Measurements from ENCODE around the gene TUBGCP6. TPM values are rescaled to one million over a fixed set of nuclear protein-coding genes. Genes with fewer than 3 reads are reported as not detected.

TUBGCP6 gene
- total and polyA plus RNA-seq, 2 donors (not counting 3 experiments of a cell fraction or from before 2014, with no cell fraction given): 33.1 to 45.3 TPM

DNA sequence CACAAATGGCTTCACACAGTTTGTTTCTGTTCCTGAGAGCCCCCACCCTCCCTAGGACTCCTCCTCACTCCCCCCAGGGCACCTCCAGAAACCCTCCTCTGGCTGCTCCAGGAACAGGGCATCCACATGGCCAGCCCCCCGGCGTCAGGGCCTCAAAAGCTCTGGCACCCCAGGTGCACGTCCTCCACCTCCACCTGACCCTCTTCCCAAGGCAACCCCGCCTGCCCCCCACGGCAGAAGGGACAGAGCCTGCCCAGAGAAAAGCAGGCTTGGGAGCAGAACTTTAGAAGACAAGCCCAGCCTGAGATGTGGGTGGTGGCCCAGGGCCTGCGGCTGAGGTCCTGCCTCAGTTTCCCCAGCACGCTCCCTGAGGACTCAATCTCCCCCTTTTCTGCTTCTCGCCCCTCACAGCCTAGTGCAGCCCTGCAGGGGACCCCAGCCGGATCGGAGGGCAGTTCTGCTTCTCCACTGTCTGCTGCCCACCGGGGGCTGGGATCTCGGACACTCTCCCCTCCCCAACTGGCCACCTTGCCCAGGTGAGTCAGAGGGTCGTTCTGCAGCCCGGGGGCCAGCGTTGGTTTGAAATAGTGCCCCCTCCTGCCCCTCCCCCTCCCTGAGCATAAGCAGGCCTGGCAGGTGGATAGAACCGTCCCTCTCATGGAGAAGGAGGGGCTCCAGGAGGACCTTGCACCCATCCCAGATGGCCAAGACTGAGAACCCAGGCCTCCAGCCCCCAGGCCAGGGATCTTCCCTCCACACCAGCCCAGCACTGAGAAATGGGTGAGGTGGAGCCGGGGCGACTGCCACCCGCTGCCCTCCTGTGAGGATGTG, 61.5 kb downstream of the TUBGCP6 start:
- peaks cover 23% of the 10 kb centered on the region for H3K79me2 ChIP-seq (ENCODE audit: control insufficient read depth, insufficient read depth, low read length)
- peaks cover 19% of the 10 kb centered on the region for H3K4me1 ChIP-seq (ENCODE audit: control insufficient read depth, extremely low read depth, insufficient read depth, low read length)
- BruUV-seq (replicated peaks): no TSS peak
- H3K4me2 ChIP-seq (ENCODE audit: insufficient read depth, low read length): no peak overlapping the region
- H3K9me1 ChIP-seq (replicated peaks; ENCODE audit: control insufficient read depth, extremely low read depth, insufficient read depth, low read length): no peaks in the 10 kb centered on the region
- DNase-seq (ENCODE audit: low read depth, low spot score) (no peak), FAIRE-seq (no peak)
- no peaks in the 10 kb centered on the region for H4K20me1 ChIP-seq (replicated peaks; ENCODE audit: control insufficient read depth, extremely low read depth, insufficient read depth, low read length)
- no peak for TF ChIP-seq EZH2 (IDR thresholded peaks at IDR 0.05; ENCODE audit: borderline replicate concordance, low read depth, low read length, severe bottlenecking)
- TF ChIP-seq, protein P1, sequence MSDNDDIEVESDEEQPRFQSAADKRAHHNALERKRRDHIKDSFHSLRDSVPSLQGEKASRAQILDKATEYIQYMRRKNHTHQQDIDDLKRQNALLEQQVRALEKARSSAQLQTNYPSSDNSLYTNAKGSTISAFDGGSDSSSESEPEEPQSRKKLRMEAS (IDR thresholded peaks at IDR 0.05; ENCODE audit: insufficient read depth, insufficient read length): no peak
- TF ChIP-seq POLR2AphosphoS5 (IDR thresholded peaks at IDR 0.05; ENCODE audit: insufficient read depth, low read depth, low read length): no peak
- TF ChIP-seq JUN (IDR thresholded peaks at IDR 0.05; ENCODE audit: borderline replicate concordance, insufficient read depth, insufficient read length, low read depth): no peak
- TF ChIP-seq, protein P2, sequence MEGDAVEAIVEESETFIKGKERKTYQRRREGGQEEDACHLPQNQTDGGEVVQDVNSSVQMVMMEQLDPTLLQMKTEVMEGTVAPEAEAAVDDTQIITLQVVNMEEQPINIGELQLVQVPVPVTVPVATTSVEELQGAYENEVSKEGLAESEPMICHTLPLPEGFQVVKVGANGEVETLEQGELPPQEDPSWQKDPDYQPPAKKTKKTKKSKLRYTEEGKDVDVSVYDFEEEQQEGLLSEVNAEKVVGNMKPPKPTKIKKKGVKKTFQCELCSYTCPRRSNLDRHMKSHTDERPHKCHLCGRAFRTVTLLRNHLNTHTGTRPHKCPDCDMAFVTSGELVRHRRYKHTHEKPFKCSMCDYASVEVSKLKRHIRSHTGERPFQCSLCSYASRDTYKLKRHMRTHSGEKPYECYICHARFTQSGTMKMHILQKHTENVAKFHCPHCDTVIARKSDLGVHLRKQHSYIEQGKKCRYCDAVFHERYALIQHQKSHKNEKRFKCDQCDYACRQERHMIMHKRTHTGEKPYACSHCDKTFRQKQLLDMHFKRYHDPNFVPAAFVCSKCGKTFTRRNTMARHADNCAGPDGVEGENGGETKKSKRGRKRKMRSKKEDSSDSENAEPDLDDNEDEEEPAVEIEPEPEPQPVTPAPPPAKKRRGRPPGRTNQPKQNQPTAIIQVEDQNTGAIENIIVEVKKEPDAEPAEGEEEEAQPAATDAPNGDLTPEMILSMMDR (IDR thresholded peaks at IDR 0.05; ENCODE audit: extremely low read depth in 1 of 2, insufficient read depth in 1 of 2, low read depth in 1 of 2, low read length in 2 of 2): no peak
- TF ChIP-seq FOS (IDR thresholded peaks at IDR 0.05; ENCODE audit: borderline replicate concordance, insufficient read depth, low read length): no peak
- TF ChIP-seq POLR2A (IDR thresholded peaks at IDR 0.05; ENCODE audit: low read depth, low read length): no peak
- TF ChIP-seq GATA2 (IDR thresholded peaks at IDR 0.05; ENCODE audit: insufficient read depth, insufficient read length, low read depth, low read length): no peak
- no peak for TF ChIP-seq MYC (IDR thresholded peaks at IDR 0.05; ENCODE audit: low read depth, low read length)
- no peaks in the 10 kb centered on the region for H3K36me3 ChIP-seq (ENCODE audit: control insufficient read depth in 2 of 2, extremely low read depth in 1 of 2, insufficient read depth in 2 of 2, low read length in 2 of 2)
- H2AFZ ChIP-seq (ENCODE audit: low read depth, low read length): no peak overlapping the region
- ChIA-PET POLR2A (no interaction called here), CTCF (interaction anchor here (1.2 kb wide), 2 partner anchors 34 to 153 kb away, joined by 5 to 6 read pairs; no protein-coding TSS in a partner anchor)
- H3K9ac ChIP-seq (replicated peaks; ENCODE audit: extremely low read depth, insufficient read depth, low read length): no peak overlapping the region
- H3K27ac ChIP-seq (ENCODE audit: insufficient read depth, low read depth, low read length): no peak overlapping the region
- no peak overlapping the region for H3K4me3 ChIP-seq (replicated peaks in 1 of 3; ENCODE audit: insufficient read depth in 1 of 3, low read depth in 1 of 3, low read length in 3 of 3)
- no peaks in the 10 kb centered on the region for H3K9me3 ChIP-seq (replicated peaks; ENCODE audit: control insufficient read depth, insufficient read depth, low read length)
- dilution Hi-C loops (cut with MboI; ENCODE audit: extremely low pct_ligation_motif_present, low sequenced_read_pairs): no loop called here
- no peaks in the 10 kb centered on the region for H3K27me3 ChIP-seq (ENCODE audit: control insufficient read depth in 2 of 2, insufficient read depth in 2 of 2, low read length in 2 of 2)
- intact Hi-C loops (cut with micrococcal nuclease): no loop called here

Data from endothelial cell of umbilical vein (primary cell).